ENCODE data around the gene CNTNAP4. TPM values are rescaled to one million over a fixed set of nuclear protein-coding genes. Genes with fewer than 3 reads are reported as not detected.

The CNTNAP4 gene
- polyA plus RNA-seq, 2 of the 4 experiments (the other 2 are of a cell fraction), result not detected

GRCh38 chr16:76235025-76235424 lies 42.2 kb upstream of the CNTNAP4 start:
- FAIRE-seq, result no peak
- Histone ChIP-seq H3K27ac (no peak overlapping the region), H3K4me3 (no peak overlapping the region), H3K9me3 (no peaks in the 10 kb centered on the region), H3K4me2 (no peak overlapping the region), H3K4me1 (no peaks in the 10 kb centered on the region)
- TF ChIP-seq RCOR1 (IDR thresholded peaks at IDR 0.05; ENCODE audit: low read depth, low read length), result no peak
- no peak for TF ChIP-seq RARB (CRISPR knock-in tag; IDR thresholded peaks at IDR 0.05)
- TF ChIP-seq FOSB (CRISPR knock-in tag; IDR thresholded peaks at IDR 0.05), result no peak
- TF ChIP-seq EHF (CRISPR knock-in tag; IDR thresholded peaks at IDR 0.05), result no peak
- TF ChIP-seq ATOH8 (CRISPR knock-in tag; IDR thresholded peaks at IDR 0.05; ENCODE audit: low read depth), result no peak
- TF ChIP-seq CHD4 (IDR thresholded peaks at IDR 0.05; ENCODE audit: borderline replicate concordance), result no peak
- TF ChIP-seq FOSL2 (IDR thresholded peaks at IDR 0.05), result no peak
- TF ChIP-seq FOSL2 (CRISPR knock-in tag; IDR thresholded peaks at IDR 0.05), result no peak
- no peak for TF ChIP-seq RAD21 (conservative IDR thresholded peaks at IDR 0.05 in 1 of 2, IDR thresholded peaks at IDR 0.05 in 1 of 2)
- no peak for TF ChIP-seq MYC (IDR thresholded peaks at IDR 0.05; ENCODE audit: borderline replicate concordance, low read length)
- no peak for TF ChIP-seq TFCP2L1 (CRISPR knock-in tag; IDR thresholded peaks at IDR 0.05)
- TF ChIP-seq HOXA7 (CRISPR knock-in tag; IDR thresholded peaks at IDR 0.05), result no peak
- no peak for TF ChIP-seq REST (IDR thresholded peaks at IDR 0.05)
- no peak for TF ChIP-seq MAFK (IDR thresholded peaks at IDR 0.05; ENCODE audit: partially characterized antibody)
- no peak for TF ChIP-seq USF2 (IDR thresholded peaks at IDR 0.05)
- TF ChIP-seq HEYL (CRISPR knock-in tag; IDR thresholded peaks at IDR 0.05), result no peak
- no peak for TF ChIP-seq MAZ (IDR thresholded peaks at IDR 0.05; ENCODE audit: borderline replicate concordance, low read depth, low read length)
- no peak for TF ChIP-seq EHMT2 (IDR thresholded peaks at IDR 0.05; ENCODE audit: low read depth)
- TF ChIP-seq NPAS2 (CRISPR knock-in tag; IDR thresholded peaks at IDR 0.05; ENCODE audit: borderline replicate concordance), result no peak
- TF ChIP-seq HES2 (IDR thresholded peaks at IDR 0.05), result no peak
- TF ChIP-seq ZFP36 (IDR thresholded peaks at IDR 0.05; ENCODE audit: borderline replicate concordance, partially characterized antibody), result no peak
- no peak for DNase-seq (ENCODE audit: low read depth in 1 of 2, low spot score in 1 of 2)
- 76% methylated on average over 16 of the region's 23 CpGs for WGBS (ENCODE audit: missing lambda C conversion rate)
- POLR2A ChIA-PET, result no interaction called here
- CTCF ChIA-PET, result no interaction called here
- no peak for ATAC-seq

GRCh38 chr16:76235426-76235825 lies 41.8 kb upstream of the CNTNAP4 start:
- H3K4me3 ChIP-seq, result no peak overlapping the region
- 54% methylated on average over 12 of the region's 12 CpGs for WGBS (ENCODE audit: missing lambda C conversion rate)
- no peak overlapping the region for H3K27ac ChIP-seq
- H3K4me1 ChIP-seq, result no peaks in the 10 kb centered on the region
- ChIA-PET CTCF (no interaction called here), POLR2A (no interaction called here)
- DNase-seq (ENCODE audit: low read depth in 1 of 2, low spot score in 1 of 2), result no peak
- H3K9me3 ChIP-seq, result no peaks in the 10 kb centered on the region
- ATAC-seq, result no peak
- H3K4me2 ChIP-seq, result no peak overlapping the region
- TF ChIP-seq MAX (IDR thresholded peaks at IDR 0.05) (no peak), KDM5A (IDR thresholded peaks at IDR 0.05) (no peak), MAZ (IDR thresholded peaks at IDR 0.05; ENCODE audit: borderline replicate concordance, low read depth, low read length) (no peak), MAFK (IDR thresholded peaks at IDR 0.05; ENCODE audit: partially characterized antibody) (no peak), POLR2A (IDR thresholded peaks at IDR 0.05; ENCODE audit: low read length) (no peak), HOXB13 (CRISPR knock-in tag; IDR thresholded peaks at IDR 0.05; ENCODE audit: low read depth) (no peak), ZFP36 (IDR thresholded peaks at IDR 0.05; ENCODE audit: borderline replicate concordance, partially characterized antibody) (no peak), REST (IDR thresholded peaks at IDR 0.05) (no peak), ZC3H11A (IDR thresholded peaks at IDR 0.05) (no peak), FOXS1 (CRISPR knock-in tag; IDR thresholded peaks at IDR 0.05) (no peak), FOSB (CRISPR knock-in tag; IDR thresholded peaks at IDR 0.05) (no peak), MYC (IDR thresholded peaks at IDR 0.05; ENCODE audit: borderline replicate concordance, low read length) (no peak)
- no peak for FAIRE-seq

Data from A549 (cell line).